GM10847 (cell line): Measurements from ENCODE around the gene TAF11L3.
"Not testable (repeated sequence)": the region's sequence is repeated elsewhere in the genome, so short reads cannot be mapped to it uniquely, and the experiment has no call there.

Experiments used
- POLR2A ChIP-seq: IDR thresholded peaks from 2 replicates; pipeline ENCODE4 v1.6.1; 2011; ENCODE audit not compliant: insufficient read length; ENCODE audit errors: extremely low read depth

Gene TAF11L3

DNA sequence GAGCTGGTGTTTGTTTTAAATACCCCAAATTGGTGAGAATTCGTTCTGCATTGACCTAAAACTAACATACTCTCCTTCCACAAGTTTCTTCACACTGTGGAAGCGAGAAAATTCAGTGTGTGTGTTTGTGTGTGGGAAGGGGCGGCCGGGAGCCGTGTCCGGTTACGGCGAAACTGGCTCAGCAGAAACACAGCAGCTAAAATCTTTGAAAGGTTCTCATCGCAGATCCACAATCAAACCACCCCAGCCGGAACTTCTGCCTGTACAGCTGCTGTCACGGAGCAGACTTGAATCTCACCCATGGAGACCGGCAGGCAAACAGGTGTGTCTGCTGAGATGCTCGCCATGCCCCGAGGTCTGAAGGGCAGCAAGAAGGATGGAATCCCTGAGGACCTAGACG, at the start of gene TAF11L3:
TAF11L3 (plus strand) TSS at position 301 of the 400 bp plus-strand sequence.
- not testable (repeated sequence) for TF ChIP-seq POLR2A

DNA sequence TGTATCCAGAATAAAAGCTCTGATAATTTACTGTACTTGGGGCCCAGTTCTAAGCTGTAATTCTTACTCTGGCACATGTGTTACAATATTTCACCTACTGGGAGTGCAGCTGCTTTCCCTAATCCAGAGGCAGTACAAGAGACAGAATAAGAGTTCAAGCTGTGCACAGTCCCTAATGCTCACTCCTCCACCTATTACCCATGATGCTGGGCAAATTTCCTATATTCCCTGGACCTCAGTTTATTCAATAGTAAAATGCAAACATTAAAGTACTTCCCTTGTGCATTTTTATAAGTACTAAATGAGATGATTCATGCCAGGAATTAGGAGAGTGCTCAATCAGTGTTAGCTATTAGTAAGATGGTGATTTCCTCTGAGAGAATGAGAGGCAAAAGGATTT, 48.1 kb upstream of the TAF11L3 start:
- no peak for TF ChIP-seq POLR2A

DNA sequence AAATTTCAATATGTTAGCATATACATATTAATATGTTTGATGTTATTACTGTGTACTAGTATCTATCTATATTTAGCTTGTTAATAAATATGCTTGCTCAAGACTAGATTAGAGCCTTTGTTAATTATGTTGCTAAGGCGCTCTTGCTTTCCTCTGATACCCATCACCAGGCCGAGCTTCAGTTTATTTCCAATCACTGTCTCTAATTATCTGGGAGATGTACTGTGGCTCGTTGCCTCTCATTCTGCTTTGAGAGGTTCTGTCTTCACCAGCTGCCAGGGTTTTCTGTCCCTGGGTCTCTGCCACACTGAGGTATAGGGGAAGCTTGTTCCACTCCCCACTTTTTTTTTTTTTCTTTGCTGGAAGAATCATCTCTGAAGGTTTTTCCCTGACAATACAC, 41.1 kb upstream of the TAF11L3 start:
- no peak for TF ChIP-seq POLR2A

DNA sequence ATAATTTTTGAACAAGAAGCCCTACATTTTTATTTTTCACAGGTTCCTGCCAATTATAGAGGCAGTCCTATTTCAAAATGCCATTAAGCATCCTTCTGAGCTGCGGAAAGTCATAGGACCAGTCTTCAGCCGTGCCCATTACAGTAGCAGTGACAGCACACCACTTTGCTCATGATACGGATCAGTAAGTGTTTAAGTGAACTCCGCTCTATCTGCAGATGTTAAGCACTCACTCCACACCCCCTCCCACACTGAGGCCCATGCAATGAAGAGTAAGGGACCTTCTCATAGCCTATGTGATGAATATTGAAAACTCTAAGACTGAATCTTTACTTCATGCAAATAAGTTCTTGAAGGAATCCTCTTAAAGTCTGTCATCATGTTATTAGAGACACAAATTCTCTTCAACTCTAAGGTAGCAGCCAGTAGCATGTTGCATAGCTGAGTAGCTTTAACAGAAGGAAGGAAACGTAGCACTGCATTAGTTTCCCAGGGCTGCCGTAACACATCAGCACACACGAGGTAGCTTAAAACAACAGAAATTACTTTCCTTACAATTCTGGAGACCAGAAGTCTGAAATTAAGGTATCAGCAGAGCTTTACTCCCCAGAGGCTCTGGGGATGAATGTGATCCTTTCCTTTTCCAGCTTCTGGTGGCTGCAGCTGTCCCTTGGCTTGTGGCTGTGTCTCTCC, 40.4 kb upstream of the TAF11L3 start:
- no peak for TF ChIP-seq POLR2A

DNA sequence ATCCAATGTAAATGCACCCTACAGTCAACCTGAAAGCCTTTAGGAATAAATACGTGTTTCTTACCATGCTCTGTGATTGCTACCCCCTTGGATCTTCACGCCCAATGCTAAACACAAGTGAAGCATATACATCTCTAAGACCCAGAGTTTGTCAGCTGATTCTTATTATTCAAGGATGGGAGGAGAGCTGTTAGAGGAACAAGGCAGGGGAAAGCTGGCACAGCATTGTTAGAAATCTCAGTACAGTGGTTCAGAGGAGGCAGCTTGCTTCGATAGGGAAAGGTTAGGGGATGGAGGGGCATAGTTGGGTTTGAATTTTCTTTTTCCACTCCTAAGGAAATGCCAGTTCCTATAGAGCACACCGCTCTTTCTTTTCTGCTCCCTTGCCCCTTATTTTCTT, 36.8 kb upstream of the TAF11L3 start:
- TF ChIP-seq POLR2A = no peak

DNA sequence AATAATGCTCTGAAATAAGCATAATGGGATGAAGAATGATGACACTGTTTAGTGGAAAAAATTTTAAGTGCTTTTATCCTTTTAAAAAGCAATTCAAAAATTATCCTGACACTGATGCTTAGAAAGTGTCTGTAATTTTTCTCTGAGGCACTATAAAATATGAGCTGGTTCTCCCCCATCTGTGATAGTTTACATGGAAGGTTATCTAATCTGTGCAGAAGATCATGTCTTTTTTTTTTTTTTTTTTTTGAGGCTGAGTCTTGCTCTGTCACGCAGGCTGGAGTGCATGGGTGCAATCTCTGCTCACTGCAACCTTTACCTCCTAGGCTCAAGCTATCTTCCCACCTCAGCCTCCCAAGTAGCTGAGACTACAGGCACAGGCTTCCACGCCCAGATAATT, 35.4 kb upstream of the TAF11L3 start:
- no peak for TF ChIP-seq POLR2A

DNA sequence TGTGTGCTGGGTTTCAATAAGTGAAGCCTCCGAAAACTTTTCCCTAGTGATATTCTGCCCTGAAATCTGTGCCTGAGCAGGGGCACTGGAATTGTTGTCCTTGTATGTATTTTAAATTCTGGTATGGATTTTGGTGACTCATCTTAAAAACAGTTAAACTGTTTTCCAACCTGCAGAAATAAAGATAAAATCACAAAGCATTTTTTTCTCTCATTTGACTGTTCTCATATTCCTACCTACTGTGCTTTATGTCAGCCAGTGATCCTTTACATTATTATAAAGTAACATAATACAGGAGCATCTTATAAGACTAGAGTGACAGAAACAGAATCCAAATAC, 31.0 kb upstream of the TAF11L3 start:
- TF ChIP-seq POLR2A = no peak

DNA sequence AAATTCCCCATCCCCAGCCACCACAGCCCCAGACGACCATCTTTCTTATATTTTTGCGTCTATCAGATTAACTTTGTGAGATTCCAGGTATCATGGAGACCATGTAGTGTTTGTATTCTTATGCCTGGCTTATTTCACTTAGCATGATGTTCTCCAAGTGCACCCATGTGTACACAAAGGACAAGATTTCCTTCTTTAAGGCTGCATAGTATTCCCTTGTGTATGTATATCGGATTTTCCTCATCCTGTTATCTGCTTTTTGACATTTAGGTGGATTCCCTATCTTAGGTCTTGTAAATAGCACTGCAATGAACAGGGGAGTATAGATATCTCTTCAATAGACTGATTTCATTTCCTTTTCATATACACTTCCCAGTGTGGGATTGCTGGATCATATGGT, 25.4 kb upstream of the TAF11L3 start:
- TF ChIP-seq POLR2A = no peak

DNA sequence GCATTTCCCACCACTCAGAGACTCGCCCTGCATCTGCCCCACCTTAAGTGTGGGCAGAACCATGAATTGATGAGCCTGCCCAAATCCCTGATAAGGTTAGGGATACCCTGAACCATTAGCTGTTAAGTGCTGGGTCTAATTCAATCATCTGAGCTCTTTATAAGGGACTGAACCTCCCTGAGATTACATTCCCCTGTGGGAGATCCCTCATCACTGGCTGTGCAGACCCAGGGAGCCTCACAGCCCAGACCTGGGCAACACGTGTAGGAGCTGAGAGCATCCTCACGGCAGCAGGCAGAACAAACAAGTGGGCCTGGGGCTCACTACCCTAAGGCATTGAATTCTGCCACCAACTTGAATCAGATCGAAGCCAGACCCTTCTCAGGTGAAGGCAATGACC, 20.7 kb upstream of the TAF11L3 start:
- TF ChIP-seq POLR2A = no peak

DNA sequence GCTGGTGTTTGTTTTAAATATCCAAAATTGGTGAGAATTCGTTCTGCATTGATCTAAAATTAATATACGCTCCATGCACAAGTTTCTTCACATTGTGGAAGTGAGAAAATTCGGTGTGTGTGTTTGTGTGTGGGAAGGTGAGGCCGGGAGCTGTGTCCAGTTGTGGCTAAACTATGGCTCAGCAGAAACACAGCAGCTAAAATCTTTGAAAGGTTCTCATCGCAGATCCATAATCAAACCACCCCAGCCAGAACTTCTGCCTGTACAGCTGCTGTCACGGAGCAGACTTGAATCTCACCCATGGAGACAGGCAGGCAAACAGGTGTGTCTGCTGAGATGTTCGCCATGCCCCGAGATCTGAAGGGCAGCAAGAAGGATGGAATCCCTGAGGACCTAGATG, 20.2 kb upstream of the TAF11L3 start, which contains the start of gene TAF11L2:
TAF11L2 (plus strand) TSS at position 301 of the 400 bp plus-strand sequence.
- not testable (repeated sequence) for TF ChIP-seq POLR2A

DNA sequence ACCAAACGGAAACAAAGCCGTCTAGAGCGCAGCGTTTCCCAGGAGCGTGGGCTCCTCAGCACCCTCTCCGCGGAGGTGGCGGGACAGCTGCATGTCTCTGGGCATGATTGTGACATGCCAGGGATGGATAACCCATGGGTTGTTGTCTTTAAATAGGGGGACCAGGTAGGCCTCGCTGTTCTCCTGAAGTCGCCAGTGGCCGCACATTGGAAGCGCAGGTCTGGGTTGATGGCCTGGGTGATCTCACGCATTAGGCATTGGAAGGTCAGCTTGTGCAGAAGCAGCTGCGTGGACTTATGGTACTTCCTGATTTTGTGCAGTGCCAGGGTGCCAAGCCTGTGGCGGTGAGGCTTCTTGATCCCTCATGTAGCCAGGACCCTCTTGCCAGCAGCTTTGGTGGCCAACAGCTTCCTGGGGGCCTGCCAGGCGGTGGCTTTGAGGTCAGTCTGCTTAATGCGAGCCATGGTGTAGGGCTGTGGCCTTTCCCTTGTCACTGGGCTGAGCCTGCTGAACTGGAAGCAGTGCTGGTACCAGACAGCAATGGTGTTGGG, 6.3 kb upstream of the TAF11L3 start:
- no peak for TF ChIP-seq POLR2A

DNA sequence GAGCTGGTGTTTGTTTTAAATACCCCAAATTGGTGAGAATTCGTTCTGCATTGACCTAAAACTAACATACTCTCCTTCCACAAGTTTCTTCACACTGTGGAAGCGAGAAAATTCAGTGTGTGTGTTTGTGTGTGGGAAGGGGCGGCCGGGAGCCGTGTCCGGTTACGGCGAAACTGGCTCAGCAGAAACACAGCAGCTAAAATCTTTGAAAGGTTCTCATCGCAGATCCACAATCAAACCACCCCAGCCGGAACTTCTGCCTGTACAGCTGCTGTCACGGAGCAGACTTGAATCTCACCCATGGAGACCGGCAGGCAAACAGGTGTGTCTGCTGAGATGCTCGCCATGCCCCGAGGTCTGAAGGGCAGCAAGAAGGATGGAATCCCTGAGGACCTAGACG, 3.3 kb downstream of the TAF11L3 start, which contains the start of gene TAF11L4:
TAF11L4 (plus strand) TSS at position 301 of the 400 bp plus-strand sequence.
- TF ChIP-seq POLR2A = not testable (repeated sequence)

DNA sequence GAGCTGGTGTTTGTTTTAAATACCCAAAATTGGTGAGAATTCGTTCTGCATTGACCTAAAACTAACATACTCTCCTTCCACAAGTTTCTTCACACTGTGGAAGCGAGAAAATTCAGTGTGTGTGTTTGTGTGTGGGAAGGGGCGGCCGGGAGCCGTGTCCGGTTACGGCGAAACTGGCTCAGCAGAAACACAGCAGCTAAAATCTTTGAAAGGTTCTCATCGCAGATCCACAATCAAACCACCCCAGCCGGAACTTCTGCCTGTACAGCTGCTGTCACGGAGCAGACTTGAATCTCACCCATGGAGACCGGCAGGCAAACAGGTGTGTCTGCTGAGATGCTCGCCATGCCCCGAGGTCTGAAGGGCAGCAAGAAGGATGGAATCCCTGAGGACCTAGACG, 6.8 kb downstream of the TAF11L3 start, which contains the start of gene TAF11L5:
TAF11L5 (plus strand) TSS at position 301 of the 400 bp plus-strand sequence.
- not testable (repeated sequence) for TF ChIP-seq POLR2A

DNA sequence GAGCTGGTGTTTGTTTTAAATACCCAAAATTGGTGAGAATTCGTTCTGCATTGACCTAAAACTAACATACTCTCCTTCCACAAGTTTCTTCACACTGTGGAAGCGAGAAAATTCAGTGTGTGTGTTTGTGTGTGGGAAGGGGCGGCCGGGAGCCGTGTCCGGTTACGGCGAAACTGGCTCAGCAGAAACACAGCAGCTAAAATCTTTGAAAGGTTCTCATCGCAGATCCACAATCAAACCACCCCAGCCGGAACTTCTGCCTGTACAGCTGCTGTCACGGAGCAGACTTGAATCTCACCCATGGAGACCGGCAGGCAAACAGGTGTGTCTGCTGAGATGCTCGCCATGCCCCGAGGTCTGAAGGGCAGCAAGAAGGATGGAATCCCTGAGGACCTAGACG, 10.2 kb downstream of the TAF11L3 start, which contains the start of gene TAF11L6:
TAF11L6 (plus strand) TSS at position 301 of the 400 bp plus-strand sequence.
- not testable (repeated sequence) for TF ChIP-seq POLR2A
